Measurements from ENCODE around the gene VWA2.

DNA sequence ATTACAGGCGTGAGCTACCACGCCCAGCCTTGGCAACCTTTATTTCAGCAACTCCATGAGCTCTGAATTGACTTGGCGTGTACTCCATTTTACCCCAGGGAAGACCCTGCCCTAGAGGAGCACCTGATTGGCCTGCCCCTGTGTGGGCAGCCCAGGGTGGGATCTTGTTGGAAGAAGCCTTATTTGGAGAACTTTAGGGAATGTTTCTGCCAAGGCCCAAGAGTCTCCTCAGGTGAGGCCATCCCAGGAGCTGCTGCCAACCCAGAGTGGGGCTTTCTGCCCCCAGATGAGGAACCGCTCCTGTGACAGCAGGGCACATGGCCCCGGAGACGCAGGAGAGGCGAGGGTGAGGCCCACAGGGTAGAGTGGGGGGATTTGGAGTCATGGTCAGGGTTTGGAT is 42.0 kb downstream of the VWA2 start:
- no peak for TF ChIP-seq TAF1 (IDR thresholded peaks at IDR 0.05; ENCODE audit: low read depth)
- no peak for TF ChIP-seq ZBTB7A (IDR thresholded peaks at IDR 0.05; ENCODE audit: low read depth)
- no peak for TF ChIP-seq EGR1 (IDR thresholded peaks at IDR 0.05)
- TF ChIP-seq EP300 (IDR thresholded peaks at IDR 0.05; ENCODE audit: borderline replicate concordance): no peak
- TF ChIP-seq, protein P1, sequence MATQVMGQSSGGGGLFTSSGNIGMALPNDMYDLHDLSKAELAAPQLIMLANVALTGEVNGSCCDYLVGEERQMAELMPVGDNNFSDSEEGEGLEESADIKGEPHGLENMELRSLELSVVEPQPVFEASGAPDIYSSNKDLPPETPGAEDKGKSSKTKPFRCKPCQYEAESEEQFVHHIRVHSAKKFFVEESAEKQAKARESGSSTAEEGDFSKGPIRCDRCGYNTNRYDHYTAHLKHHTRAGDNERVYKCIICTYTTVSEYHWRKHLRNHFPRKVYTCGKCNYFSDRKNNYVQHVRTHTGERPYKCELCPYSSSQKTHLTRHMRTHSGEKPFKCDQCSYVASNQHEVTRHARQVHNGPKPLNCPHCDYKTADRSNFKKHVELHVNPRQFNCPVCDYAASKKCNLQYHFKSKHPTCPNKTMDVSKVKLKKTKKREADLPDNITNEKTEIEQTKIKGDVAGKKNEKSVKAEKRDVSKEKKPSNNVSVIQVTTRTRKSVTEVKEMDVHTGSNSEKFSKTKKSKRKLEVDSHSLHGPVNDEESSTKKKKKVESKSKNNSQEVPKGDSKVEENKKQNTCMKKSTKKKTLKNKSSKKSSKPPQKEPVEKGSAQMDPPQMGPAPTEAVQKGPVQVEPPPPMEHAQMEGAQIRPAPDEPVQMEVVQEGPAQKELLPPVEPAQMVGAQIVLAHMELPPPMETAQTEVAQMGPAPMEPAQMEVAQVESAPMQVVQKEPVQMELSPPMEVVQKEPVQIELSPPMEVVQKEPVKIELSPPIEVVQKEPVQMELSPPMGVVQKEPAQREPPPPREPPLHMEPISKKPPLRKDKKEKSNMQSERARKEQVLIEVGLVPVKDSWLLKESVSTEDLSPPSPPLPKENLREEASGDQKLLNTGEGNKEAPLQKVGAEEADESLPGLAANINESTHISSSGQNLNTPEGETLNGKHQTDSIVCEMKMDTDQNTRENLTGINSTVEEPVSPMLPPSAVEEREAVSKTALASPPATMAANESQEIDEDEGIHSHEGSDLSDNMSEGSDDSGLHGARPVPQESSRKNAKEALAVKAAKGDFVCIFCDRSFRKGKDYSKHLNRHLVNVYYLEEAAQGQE (IDR thresholded peaks at IDR 0.05; ENCODE audit: low read depth): no peak
- no peak for TF ChIP-seq YY1 (IDR thresholded peaks at IDR 0.05; ENCODE audit: low read depth)
- TF ChIP-seq FOXM1 (IDR thresholded peaks at IDR 0.05; ENCODE audit: borderline replicate concordance, low read depth): no peak
- no peak for TF ChIP-seq RAD21 (IDR thresholded peaks at IDR 0.05; ENCODE audit: low read depth)
- no peak for TF ChIP-seq CREB1 (IDR thresholded peaks at IDR 0.05; ENCODE audit: low read depth)
- TF ChIP-seq, protein P2, sequence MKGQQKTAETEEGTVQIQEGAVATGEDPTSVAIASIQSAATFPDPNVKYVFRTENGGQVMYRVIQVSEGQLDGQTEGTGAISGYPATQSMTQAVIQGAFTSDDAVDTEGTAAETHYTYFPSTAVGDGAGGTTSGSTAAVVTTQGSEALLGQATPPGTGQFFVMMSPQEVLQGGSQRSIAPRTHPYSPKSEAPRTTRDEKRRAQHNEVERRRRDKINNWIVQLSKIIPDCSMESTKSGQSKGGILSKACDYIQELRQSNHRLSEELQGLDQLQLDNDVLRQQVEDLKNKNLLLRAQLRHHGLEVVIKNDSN (IDR thresholded peaks at IDR 0.05): no peak
- TF ChIP-seq, protein P3, sequence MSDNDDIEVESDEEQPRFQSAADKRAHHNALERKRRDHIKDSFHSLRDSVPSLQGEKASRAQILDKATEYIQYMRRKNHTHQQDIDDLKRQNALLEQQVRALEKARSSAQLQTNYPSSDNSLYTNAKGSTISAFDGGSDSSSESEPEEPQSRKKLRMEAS (IDR thresholded peaks at IDR 0.05): no peak
- TF ChIP-seq CEBPB (IDR thresholded peaks at IDR 0.05): no peak
- no peak for TF ChIP-seq NFIC (IDR thresholded peaks at IDR 0.05)

All from Ishikawa (cell line).